Peyer's patch (tissue), 4 donors: ENCODE results near the gene WRNIP1.

Experiments
- POLR2A ChIP-seq, 2 donors: fragments of 450-650 bp; IDR thresholded peaks; one replicate each; pipeline ENCODE4 v1.5.1; 2017; ENCODE audit warnings: antibody characterized with exemption in 2 of 2, mild to moderate bottlenecking in 2 of 2, moderate library complexity in 2 of 2
- TF ChIP-seq, protein P1 (sequence below), 6 experiments: fragments of 450-650 bp in 4 of 6; fragments of 200-600 bp in 2 of 6; sonication (generic) in 1 of 6; IDR thresholded peaks; one replicate each; pipeline ENCODE4 v1.5.1; 2017 to 2019; ENCODE audit warnings: antibody characterized with exemption in 6 of 6, mild to moderate bottlenecking in 3 of 6, moderate library complexity in 1 of 6

DNA sequence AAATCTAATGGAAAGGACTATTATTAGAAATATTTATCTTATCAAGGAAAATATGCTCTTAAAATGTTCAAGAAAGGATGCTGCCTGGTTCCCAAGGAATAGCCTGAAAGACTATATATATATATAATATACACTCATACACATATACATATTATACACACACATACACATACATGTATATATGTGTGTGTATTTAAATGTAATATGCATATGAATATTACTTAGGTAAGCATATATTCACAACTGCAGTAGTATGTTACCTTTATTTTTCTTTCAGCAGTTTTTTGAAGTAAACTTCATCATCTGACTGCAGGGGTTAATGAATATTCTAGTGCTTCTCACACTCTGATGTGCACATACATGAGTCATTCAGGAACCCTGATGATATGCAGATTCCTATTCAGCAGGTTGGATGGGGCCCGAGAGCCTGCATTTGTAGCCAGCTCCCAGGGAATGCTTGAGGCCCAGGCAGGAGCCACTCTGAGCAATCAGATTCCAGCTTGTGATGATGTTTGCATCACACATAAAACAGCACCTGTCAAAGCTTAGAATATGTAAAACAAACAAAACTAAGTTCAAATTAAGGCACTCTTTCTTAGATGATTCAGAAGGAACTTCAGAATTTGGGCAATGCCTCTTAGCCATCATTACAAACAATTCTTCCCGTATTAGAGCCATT lies 30.6 kb upstream of the WRNIP1 start:
- TF ChIP-seq, protein P1, sequence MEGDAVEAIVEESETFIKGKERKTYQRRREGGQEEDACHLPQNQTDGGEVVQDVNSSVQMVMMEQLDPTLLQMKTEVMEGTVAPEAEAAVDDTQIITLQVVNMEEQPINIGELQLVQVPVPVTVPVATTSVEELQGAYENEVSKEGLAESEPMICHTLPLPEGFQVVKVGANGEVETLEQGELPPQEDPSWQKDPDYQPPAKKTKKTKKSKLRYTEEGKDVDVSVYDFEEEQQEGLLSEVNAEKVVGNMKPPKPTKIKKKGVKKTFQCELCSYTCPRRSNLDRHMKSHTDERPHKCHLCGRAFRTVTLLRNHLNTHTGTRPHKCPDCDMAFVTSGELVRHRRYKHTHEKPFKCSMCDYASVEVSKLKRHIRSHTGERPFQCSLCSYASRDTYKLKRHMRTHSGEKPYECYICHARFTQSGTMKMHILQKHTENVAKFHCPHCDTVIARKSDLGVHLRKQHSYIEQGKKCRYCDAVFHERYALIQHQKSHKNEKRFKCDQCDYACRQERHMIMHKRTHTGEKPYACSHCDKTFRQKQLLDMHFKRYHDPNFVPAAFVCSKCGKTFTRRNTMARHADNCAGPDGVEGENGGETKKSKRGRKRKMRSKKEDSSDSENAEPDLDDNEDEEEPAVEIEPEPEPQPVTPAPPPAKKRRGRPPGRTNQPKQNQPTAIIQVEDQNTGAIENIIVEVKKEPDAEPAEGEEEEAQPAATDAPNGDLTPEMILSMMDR (IDR thresholded peaks at IDR 0.05): no peak
- no peak for TF ChIP-seq POLR2A (IDR thresholded peaks at IDR 0.05)
